COLO668 (cell line): Measurements from ENCODE around the gene UAP1.

Source experiments
- DNase-seq: peaks from one replicate; lab custom pipeline; 2025; ENCODE audit not compliant: unreplicated experiment; lab: John Stamatoyannopoulos, UW

Gene UAP1

GRCh38 chr1:162612606-162613400 is 51.3 kb downstream of the UAP1 start:
- DNase-seq, result no peak

DNA sequence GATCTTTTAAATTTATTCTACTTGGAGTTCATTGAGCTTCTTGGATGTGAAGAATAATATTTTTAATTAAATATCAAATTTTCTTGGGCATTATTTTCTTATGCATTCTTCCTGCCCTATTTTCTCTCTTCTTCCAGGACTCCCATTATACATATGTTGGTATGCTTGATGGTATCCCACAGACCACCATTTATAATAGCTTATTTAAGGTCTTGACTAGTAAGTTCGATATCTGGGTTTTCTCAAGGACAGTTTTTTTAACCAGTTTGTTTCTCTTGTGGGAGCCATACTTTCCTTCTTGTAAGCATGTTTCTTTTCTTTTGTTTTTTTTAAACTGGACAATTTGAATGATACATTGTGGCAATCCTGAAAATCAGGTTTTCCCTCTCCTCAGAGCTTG is 55.3 kb downstream of the UAP1 start:
- no peak for DNase-seq

DNA sequence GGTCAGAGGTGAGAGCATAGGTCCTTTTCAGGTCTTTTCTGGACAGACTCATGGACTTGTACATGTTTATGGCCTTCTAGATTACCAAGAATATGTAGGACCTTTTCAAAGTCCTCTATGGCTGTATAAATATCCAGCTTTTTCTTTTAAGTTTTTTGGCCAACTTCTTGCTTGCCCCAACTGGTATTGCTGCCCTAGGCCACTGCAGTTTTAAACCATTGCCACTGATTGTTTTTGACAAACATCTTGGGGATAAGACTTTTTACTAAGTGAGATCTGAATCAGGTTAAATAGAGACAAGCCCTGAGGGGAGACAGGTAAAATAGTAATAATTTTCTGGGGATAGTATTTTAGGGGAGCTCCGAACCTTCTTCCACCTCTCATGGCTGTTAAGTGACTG is 56.0 kb downstream of the UAP1 start:
- no peak for DNase-seq

DNA sequence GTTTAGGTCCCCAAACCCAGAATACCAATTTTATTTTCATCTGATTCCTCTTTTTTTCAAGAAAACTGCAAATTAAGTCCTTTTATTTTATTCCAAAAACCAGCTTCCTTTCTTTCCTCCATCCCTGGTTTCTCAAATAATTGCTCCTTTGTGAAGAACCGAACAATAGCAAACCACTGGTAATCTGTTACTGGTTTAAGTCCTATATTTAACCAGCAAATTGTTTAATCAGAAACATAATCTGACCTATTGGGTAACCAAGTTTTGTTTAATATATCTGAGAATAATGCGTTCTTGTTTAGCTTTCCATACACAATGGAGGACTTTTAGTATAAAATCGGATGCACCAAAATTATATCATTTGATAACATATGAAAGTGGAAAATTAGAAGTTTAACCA is 57.6 kb downstream of the UAP1 start:
- no peak for DNase-seq

GRCh38 chr1:162621256-162621655 is 59.7 kb downstream of the UAP1 start:
- no peak for DNase-seq

DNA sequence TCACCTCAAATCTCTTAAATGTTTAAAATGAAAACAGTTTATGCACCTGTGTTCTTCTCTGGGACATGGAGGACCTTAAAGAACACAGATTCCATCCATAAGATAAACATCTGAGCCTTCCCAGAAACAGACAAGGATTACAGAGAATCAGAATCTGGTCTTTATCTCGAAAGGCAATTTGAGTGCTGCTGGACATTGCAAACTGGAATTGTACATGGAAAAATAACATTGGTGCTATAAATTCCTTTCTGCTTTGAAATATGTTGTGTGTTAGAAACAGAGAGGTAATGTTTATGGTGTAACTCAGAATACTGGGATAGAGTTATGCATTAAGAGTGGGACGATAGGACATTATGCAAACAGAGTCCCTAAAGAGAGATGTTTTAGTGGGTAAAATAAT is 64.2 kb downstream of the UAP1 start:
- DNase-seq, result no peak

GRCh38 chr1:162626094-162626493 is 64.6 kb downstream of the UAP1 start:
- no peak for DNase-seq

- DNase-seq, result no peak
These were observed 65.2 kb downstream of the UAP1 start for GRCh38 chr1:162626761-162627160.

DNA sequence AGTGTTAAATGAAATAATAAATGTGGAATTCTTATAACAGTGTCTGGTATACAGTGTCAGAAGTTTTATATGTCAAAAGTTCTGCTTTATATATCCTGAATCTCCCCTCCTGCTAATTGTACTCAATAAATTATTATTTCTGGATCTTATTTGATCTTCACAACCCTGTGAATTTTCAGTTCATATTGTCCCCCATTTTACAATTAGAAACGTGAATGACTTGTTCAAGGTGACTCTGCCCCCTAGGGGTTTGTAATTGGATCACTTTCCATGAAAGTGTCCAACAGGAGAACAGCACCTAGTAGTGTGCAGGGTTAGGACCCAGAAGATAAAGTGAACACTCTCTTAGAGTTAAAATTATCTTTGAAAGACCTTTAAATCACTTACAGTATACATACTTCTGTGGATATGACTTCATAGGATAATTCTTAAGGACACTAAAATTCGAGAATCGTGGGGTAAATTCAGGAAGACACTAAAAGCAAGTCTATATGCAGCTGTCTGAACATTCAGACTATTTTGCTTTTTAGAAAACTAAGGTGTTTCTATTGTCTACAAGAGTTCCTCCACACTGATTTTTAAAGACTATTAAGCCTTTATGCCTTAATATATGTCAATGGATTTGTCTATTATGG is 66.3 kb downstream of the UAP1 start:
- no peak for DNase-seq

DNA sequence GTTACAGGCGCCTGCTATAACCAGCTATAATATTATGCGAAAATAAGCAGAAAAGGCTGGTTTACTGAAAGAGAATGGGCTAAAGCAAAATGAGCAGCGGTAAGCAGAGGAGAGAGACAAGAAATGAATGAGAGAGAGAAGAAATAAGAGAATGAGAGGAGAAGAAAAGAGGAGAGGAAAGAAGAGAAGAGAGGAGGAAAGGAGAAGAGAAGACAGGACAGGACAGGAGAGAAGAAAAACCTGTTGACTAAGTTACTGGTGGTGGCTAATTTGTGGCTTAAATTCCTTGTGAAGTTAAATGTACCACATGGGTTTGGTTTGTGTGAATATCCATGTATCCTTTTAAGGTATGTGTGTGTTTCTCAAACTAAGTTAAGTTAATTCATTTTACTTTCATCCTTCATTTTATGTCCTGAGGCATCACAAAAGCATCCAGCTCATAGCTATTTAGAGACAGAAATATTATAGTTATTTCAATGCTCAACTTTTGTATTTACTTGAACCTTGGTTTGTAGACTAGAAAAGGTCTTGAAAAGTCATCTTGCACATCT is 67.6 kb downstream of the UAP1 start:
- DNase-seq, result no peak

GRCh38 chr1:162629651-162630050 is 68.1 kb downstream of the UAP1 start:
- no peak for DNase-seq

GRCh38 chr1:162631546-162632191 is 70.1 kb downstream of the UAP1 start:
- DNase-seq, result no peak

DNA sequence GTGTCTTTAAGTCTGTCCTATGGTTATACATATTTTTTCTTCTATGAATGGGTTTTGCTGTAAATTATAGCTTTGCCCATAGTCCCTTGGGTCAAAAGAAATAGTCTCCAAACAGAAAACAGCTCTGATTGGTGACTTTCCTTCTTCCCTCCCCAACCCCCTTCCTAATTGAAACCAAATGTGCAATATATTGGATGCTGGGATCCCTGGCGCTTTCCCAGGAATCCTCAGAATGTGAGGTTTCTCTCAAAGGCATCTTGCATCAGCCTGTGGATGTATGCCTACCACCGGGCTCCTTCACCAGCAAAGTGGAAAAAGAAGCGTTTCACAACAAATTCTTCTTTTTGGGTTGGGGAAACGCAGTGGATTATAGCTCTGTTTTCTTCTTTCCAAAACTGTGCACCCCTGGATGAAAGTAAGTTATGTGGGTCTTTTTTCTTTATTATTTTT is 70.7 kb downstream of the UAP1 start, which contains the start of gene DDR2:
TSS of gene DDR2 (plus strand) at position 248 of the 450 bp plus-strand sequence. CDS start 86,600 bp downstream, outside the sequence.
- no peak for DNase-seq

GRCh38 chr1:162632698-162633080 is 71.2 kb downstream of the UAP1 start:
- DNase-seq, result no peak

- DNase-seq, result no peak
These were observed 71.7 kb downstream of the UAP1 start for GRCh38 chr1:162633081-162633762.

- DNase-seq, result no peak
These were observed 73.9 kb downstream of the UAP1 start for GRCh38 chr1:162635418-162635817.

DNA sequence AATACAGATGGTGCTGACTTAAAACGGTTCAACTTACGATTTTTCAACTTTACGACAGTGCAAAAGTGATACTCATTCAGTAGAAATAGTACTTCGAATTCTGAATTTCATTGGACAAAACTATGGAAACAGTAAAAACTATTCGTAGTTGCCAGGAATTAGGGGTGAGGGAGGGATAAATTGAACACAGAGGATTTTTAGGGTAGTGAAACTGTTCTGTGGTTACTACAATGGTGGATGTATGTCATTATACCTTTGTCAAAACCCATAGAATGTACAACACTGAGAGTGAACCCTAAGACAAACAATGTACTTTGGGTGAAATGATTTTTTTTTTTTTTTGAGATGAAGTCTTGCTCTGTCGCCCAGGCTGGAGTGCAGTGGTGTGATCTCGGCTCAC is 78.2 kb downstream of the UAP1 start:
- no peak for DNase-seq

- DNase-seq, result no peak
These were observed 79.6 kb downstream of the UAP1 start for GRCh38 chr1:162641114-162641513.

GRCh38 chr1:162644986-162645314 is 83.4 kb downstream of the UAP1 start:
- no peak for DNase-seq

- no peak for DNase-seq
These were observed 84.1 kb downstream of the UAP1 start for GRCh38 chr1:162645666-162646065.

- DNase-seq, result no peak
These were observed 88.1 kb downstream of the UAP1 start for GRCh38 chr1:162649583-162649982.
